GM18861 (cell line): ENCODE measurements around the gene KAT6B.

ENCODE experiments used
- ATAC-seq: cut with Tn5 transposase; IDR thresholded peaks from one replicate; pipeline ENCODE4 v1.9.1; 2021; ENCODE audit not compliant: unreplicated experiment

The KAT6B gene

GRCh38 chr10:75058161-75058560 is 231.8 kb downstream of the KAT6B start:
- ATAC-seq, result no peak

DNA sequence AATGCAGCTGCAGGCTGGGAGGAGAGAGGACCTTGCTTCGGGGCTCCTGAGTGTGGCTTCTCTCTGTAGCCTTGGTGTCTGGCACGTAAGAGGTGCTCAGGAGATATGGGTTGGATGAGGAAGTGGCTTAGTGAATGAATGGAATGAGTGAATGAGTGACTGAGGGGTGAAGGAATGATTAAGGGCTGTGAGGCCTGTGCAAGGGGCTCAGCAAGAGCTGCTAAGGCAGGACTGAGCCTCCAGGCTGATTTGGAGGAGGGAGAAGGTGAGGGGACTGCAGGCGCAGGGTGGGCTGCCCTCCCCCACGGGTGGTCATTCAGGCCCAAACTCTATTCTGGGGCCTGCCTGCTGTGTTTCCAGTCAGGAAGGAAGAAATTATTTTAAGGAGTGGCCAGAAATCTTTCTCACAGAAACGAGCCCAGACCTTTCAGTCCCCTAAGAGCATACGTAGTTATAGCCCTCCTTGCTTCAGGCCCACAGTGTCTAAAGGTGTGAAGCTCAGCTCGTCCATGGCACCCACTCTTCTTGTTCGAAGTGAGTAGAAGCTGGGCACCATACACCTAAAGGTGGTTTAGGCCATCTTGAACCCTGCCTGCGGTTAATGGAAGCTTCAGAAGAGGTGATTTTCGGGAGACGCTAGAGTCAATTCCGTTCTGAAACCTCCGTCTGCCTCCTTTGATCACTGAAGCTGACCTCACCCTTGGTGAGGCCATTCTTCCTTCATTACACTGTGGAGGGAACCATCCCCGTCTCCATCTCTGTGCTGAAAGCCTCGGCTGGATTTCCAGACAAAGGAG is 235.5 kb downstream of the KAT6B start:
- no peak for ATAC-seq

DNA sequence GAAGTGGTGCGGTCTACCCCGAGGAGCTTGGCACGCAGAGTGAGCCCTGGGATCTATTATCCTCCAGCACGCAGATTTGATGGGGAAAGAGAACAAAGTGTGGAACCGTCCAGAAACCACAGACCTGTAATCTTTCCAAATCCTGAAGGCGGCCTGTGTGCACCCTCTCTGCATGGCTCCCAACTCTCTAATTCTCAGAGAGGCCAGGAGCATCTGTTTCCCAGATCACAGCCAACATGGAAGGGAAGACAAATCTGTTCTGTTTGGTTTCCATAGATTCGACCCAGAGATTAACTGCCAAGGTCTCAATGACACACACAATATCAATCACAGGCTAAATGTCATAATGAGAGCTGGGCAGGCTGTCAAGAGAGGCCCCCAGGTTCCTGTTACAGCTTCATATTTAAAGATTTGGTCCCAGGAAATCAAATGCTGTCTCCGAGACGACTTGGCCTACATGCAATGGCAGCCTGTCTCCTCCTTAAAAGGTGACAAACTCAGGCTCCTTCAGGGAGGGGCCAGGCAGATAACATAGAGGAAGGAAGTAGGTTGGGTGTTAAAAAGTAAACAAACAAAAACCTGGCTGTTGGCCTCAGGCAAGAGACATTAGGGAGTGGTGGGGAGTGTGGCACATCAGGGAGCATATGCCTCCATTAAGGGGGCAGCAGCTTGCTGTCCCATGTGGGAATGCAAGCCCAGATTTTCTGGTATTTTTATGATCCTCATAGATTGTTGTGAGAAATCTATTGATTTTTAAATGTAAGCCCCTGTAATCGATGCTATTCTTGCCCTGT is 236.3 kb downstream of the KAT6B start:
- no peak for ATAC-seq

- ATAC-seq, result no peak
These were observed 237.2 kb downstream of the KAT6B start for GRCh38 chr10:75063461-75064230.

DNA sequence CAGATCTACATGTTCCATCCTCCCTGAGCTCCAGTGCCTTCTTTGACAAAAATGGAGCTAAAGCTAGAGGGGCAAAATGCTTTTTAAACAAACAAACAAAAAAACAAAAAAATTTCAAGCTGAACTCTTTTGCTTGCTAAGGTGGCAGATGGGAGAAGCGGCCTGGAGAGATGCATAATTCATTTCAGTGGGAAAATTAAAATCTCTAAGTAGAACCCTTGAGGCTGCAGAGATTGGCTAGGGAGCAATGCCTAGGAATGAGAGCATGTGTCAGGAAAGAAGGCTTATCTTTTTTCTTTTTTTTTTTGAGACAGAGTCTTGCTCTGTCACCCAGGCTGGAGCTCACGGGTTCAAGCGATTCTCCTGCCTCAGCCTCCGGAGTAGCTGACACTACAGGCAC is 238.7 kb downstream of the KAT6B start:
- ATAC-seq, result no peak

GRCh38 chr10:75066271-75066670 is 239.9 kb downstream of the KAT6B start:
- ATAC-seq, result no peak

DNA sequence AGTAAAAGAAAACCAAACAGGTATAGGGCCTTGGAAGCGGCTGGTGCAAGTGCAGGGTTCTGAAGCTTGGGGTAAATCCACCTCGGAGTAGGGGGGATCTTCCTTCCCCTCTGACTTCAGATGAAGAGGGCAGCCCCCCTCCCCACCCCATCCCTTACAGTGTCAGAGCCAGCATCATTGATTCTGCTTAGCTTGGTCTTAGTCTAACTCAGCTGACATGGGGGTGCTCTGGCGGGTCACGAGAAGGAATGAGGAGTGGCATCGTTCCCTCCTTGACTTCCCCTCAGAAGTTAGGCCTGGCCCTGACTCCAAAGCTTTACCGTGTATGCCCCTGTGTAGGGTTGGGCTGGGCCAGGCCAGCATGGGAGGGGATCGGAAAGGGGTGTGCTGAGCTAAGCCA is 240.9 kb downstream of the KAT6B start:
- ATAC-seq, result no peak

DNA sequence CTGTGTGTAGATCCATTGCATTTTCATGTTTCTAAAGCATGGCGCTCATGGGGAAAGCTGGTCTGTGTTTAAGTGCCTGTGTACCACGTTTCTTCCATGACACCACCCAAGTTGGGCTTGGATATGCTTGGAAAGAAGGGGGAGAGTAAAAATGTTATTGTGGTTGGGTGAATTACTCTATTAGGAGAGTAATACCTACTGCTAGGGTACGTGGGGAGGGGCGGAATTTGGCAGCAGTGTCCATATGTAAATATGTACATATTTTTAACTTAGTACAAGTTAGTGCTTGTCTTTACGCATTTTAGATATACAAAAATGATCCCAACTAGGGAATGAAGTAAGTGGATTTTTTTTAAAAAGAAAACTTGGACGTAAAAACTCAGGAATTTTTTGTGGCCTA is 242.1 kb downstream of the KAT6B start:
- no peak for ATAC-seq

- no peak for ATAC-seq
These were observed 244.1 kb downstream of the KAT6B start for GRCh38 chr10:75070476-75070875.

DNA sequence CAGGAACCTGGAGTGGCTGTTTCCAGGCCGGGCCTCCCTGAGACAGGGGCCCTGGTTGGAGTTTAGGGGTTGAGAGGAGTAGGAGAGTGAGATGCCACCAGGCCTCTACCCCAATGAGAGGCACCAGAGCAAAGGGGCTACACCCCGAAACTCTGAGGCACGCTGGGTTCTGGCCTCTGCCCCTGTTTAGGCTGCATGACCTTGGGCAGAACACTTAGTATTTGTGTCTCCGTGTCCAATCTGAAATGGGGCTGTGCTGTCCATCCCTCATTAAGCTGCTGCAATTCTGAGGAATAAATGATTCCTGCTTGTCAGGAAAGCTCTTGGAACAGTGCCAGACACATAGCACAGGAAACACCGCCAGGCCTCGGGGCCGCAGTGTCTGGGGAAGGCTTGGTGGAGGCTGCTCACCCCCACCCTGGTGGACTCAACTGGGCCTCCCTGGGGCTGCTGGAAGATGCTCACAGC is 244.6 kb downstream of the KAT6B start:
- no peak for ATAC-seq

GRCh38 chr10:75071756-75072155 is 245.4 kb downstream of the KAT6B start:
- ATAC-seq, result no peak

GRCh38 chr10:75072727-75073126 is 246.3 kb downstream of the KAT6B start:
- ATAC-seq, result no peak

DNA sequence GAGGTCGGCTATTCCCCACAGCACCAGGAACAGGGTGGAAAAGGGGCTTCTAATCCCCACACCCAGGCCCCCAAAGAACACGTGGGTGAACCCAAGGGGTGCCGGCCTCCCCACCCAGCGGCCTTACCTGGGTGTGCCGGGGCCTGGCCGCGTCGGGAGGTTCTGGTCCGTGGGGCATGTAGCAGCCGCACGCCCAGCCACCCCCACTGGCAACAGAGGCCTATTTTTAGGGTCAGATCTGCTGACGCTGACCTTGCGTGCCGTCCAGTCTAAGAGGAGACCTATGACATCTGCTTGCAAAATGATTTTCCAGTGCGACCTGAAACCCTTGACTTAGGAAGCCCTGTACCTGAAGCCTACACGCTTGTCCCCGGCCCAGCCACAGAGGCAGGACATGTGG is 247.0 kb downstream of the KAT6B start:
- ATAC-seq, result no peak

GRCh38 chr10:75074711-75075445 is 248.5 kb downstream of the KAT6B start:
- ATAC-seq, result no peak

DNA sequence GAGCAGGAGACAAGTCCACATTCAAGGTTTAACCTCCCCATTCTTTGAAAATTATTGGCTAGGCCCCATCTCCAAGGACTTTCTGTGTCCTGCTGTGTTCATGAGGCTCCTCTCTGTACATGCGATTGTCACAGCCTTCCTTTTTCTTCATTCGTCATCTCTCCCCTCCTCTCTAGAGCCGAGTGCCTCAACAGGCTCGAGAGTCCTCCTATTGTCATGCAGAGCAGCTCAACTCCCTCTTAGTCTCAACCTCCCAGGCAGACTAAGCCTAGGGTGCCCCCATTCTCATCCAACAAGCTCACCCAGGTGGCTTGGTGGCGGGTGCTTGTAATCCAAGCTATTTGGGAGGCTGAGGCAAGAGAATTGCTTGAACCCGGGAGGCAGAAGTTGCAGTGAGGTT is 249.9 kb downstream of the KAT6B start:
- ATAC-seq, result no peak

- no peak for ATAC-seq
These were observed 253.2 kb downstream of the KAT6B start for GRCh38 chr10:75079436-75080083.

- no peak for ATAC-seq
These were observed 254.2 kb downstream of the KAT6B start for GRCh38 chr10:75080554-75080953.

GRCh38 chr10:75081379-75081778 is 255.0 kb downstream of the KAT6B start:
- ATAC-seq, result no peak
